Breast epithelium (tissue), 4 donors: ENCODE data around the gene KIAA0040. TPM values are rescaled to one million over a fixed set of nuclear protein-coding genes. Genes with fewer than 3 reads are reported as not detected.

ENCODE experiments used
- DNase-seq, 2 donors: peaks; one replicate each; pipeline ENCODE4 v3.0.0-alpha.2; 2019; ENCODE audit warnings: low spot score in 2 of 2
- H3K27ac ChIP-seq, 2 donors: fragments of 200-600 bp; sonication (generic) in 1 of 2; one replicate each; pipeline ENCODE4 v1.5.1; 2016 to 2019; ENCODE audit warnings: mild to moderate bottlenecking in 1 of 2
- H3K27me3 ChIP-seq, 2 donors: fragments of 200-600 bp; sonication (generic) in 1 of 2; one replicate each; pipeline versions ENCODE4 v1.5.1 to v1.6.0; 2017 to 2019; ENCODE audit warnings: control low read depth in 1 of 2, mild to moderate bottlenecking in 1 of 2
- H3K36me3 ChIP-seq: fragments of 200-600 bp; one replicate; pipeline ENCODE4 v1.5.1; 2019
- H3K4me1 ChIP-seq, 2 donors: fragments of 200-600 bp; sonication (generic); one replicate each; pipeline ENCODE4 v1.5.1; 2016 to 2019; ENCODE audit warnings: control low read depth in 1 of 2
- H3K4me3 ChIP-seq, 3 donors: fragments of 200-600 bp; sonication (generic); 1 replicate in 2 of 3; 2 replicates in 1 of 3; pipeline ENCODE4 v1.5.1; 2016 to 2019; ENCODE audit warnings: mild to moderate bottlenecking in 3 of 3, moderate library complexity in 2 of 3
- H3K9me3 ChIP-seq, 2 donors: fragments of 200-600 bp; sonication (generic) in 1 of 2; one replicate each; pipeline ENCODE4 v1.5.1; 2016 to 2019; ENCODE audit warnings: control low read depth in 1 of 2
- POLR2A ChIP-seq: fragments of 450-650 bp; IDR thresholded peaks from one replicate; pipeline ENCODE4 v1.6.1; 2016; ENCODE audit warnings: antibody characterized with exemption, mild to moderate bottlenecking, moderate library complexity
- POLR2AphosphoS5 ChIP-seq, 3 donors: sonication (generic); formaldehyde crosslinking; IDR thresholded peaks; one replicate each; pipeline ENCODE4 v1.6.1; 2017; ENCODE audit warnings: antibody characterized with exemption in 3 of 3
- intact Hi-C: fragments of 100-400 bp; cut with DNase I; formaldehyde crosslinking; loops from one replicate; pipeline ENCODE4 v1.15.1; 2023; ENCODE audit warnings: low total_unique reads
- total RNA-seq, 3 donors: library from RNA; depleted of rRNA; stranded (reverse); fragments of >200 nt; gene quantifications; one replicate each; pipeline ENCODE4 v1.1.0, GENCODE V29; 2016
- TF ChIP-seq, protein P1 (sequence below), 3 donors: fragments of 450-650 bp; IDR thresholded peaks; one replicate each; pipeline ENCODE4 v1.5.1; 2016 to 2017; ENCODE audit warnings: antibody characterized with exemption in 3 of 3, mild to moderate bottlenecking in 3 of 3, moderate library complexity in 3 of 3

The KIAA0040 gene
- total RNA-seq, 3 donors from 2014 or later: 43.6 to 160 (median 56.9) TPM

- H3K4me1 ChIP-seq: no peaks in the 10 kb centered on the region
These were observed 20.1 kb downstream of the KIAA0040 start for GRCh38 chr1:175172503-175172902.

DNA sequence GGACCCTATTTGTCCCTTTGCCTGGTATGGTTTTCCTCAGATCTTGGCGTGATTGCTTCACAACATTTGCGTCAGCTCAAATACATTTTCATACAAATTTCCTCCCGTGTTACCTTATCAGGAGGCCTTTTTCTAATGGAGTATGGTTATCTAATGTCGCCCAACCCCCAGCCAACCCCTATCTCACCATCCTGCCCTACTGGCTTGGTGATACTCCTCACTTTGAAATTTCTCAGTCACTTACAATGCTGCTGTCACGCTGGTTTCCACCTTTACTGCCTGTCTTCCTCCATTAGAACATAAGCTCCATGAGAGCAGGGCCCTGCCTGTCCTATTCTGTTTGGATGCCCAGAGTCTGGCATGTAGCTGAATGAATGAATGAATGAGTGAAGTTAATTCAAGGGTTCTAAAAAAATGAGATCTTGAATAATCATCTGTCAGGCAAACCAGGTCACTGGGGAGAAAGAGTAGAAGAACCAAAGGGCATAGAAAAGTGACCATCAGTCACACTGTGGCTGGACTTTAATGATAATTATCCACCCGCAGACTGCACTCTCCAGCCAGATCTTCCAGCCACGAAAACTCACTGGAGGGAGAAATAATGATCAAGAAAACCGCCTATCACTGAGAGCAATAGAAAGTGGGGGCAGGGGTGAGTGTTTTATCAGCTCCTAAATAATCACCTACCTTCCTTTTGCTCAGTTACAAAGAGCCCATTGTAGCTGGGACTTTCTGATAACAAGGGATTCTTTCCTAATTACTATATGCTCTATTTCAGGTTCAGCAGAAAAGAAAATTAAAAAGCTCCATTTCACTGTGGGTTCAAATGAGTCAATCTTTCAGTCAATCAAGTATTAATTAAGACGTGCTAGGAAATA, 21.3 kb downstream of the KIAA0040 start:
- H3K9me3 ChIP-seq: no peaks in the 10 kb centered on the region
- no peaks in the 10 kb centered on the region for H3K36me3 ChIP-seq
- TF ChIP-seq POLR2AphosphoS5 (IDR thresholded peaks at IDR 0.05) (no peak), POLR2A (no peak)
- TF ChIP-seq, protein P1, sequence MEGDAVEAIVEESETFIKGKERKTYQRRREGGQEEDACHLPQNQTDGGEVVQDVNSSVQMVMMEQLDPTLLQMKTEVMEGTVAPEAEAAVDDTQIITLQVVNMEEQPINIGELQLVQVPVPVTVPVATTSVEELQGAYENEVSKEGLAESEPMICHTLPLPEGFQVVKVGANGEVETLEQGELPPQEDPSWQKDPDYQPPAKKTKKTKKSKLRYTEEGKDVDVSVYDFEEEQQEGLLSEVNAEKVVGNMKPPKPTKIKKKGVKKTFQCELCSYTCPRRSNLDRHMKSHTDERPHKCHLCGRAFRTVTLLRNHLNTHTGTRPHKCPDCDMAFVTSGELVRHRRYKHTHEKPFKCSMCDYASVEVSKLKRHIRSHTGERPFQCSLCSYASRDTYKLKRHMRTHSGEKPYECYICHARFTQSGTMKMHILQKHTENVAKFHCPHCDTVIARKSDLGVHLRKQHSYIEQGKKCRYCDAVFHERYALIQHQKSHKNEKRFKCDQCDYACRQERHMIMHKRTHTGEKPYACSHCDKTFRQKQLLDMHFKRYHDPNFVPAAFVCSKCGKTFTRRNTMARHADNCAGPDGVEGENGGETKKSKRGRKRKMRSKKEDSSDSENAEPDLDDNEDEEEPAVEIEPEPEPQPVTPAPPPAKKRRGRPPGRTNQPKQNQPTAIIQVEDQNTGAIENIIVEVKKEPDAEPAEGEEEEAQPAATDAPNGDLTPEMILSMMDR (IDR thresholded peaks at IDR 0.05): no peak
- DNase-seq: no peak
- intact Hi-C loops: no loop called here
- no peak overlapping the region for H3K4me3 ChIP-seq
- no peaks in the 10 kb centered on the region for H3K27me3 ChIP-seq
- no peak overlapping the region for H3K27ac ChIP-seq
- H3K4me1 ChIP-seq: no peaks in the 10 kb centered on the region

More at GRCh38 chr1:175172503-175172902, 20.1 kb downstream of the KIAA0040 start:
- Histone ChIP-seq H3K27ac (no peak overlapping the region), H3K27me3 (no peaks in the 10 kb centered on the region), H3K36me3 (no peaks in the 10 kb centered on the region), H3K9me3 (no peaks in the 10 kb centered on the region), H3K4me3 (no peak overlapping the region)
- DNase-seq: no peak
- TF ChIP-seq POLR2A: no peak
- TF ChIP-seq, protein P1 (IDR thresholded peaks at IDR 0.05): no peak
- no peak for TF ChIP-seq POLR2AphosphoS5 (IDR thresholded peaks at IDR 0.05)
- intact Hi-C loops: no loop called here

DNA sequence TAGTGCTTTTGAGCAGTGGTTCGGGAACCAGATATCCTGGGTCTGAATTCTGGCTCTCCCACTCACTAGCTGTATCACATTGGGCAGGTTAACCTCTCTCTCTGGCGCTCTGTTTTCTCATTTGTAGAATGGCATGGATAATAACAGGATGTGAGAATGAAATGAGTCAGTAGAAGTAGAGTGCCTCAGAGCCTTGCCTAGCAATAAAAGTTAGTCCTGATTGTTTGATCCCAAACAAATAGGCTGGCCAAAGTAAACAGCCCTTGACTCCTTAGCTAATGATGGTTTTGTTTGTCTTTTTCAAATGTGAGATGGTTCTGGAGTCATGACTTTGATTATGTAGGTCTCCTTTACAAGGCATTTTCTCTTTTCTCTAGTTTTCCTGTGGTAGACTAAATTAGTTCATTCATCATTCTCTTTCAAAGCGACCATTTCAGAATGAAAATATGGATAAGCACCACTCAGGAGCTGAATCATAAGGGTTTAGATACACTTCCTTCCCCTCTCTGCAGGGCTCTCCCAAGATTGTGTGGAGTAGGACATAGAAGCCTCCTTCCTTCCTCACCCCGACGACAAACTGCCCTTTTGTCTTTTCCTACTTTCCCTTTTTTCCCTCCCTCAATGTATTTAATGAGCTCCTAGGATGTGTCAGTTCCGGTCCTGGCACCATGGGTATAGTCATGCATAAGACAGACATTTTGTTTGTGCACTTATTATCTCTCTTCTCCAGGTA, 23.1 kb downstream of the KIAA0040 start:
- H3K4me1 ChIP-seq: no peaks in the 10 kb centered on the region
- TF ChIP-seq POLR2AphosphoS5 (IDR thresholded peaks at IDR 0.05) (no peak), POLR2A (no peak)
- TF ChIP-seq, protein P1 (IDR thresholded peaks at IDR 0.05): no peak
- no peak overlapping the region for H3K4me3 ChIP-seq
- H3K27ac ChIP-seq: peak overlapping the region in 1 of 2 donors; percentile 69
- H3K9me3 ChIP-seq: no peaks in the 10 kb centered on the region
- intact Hi-C loops: no loop called here
- no peaks in the 10 kb centered on the region for H3K27me3 ChIP-seq
- no peaks in the 10 kb centered on the region for H3K36me3 ChIP-seq
- DNase-seq: no peak

- DNase-seq: no peak
- no peaks in the 10 kb centered on the region for H3K36me3 ChIP-seq
- TF ChIP-seq POLR2AphosphoS5 (IDR thresholded peaks at IDR 0.05) (no peak), POLR2A (no peak)
- TF ChIP-seq, protein P1 (IDR thresholded peaks at IDR 0.05): no peak
- intact Hi-C loops: no loop called here
- no peaks in the 10 kb centered on the region for H3K27me3 ChIP-seq
- H3K27ac ChIP-seq: peak overlapping the region in 1 of 2 donors; percentile 69
- H3K4me3 ChIP-seq: no peak overlapping the region
- H3K4me1 ChIP-seq: no peaks in the 10 kb centered on the region
- H3K9me3 ChIP-seq: no peaks in the 10 kb centered on the region
These were observed 23.8 kb downstream of the KIAA0040 start for GRCh38 chr1:175168782-175169181.

DNA sequence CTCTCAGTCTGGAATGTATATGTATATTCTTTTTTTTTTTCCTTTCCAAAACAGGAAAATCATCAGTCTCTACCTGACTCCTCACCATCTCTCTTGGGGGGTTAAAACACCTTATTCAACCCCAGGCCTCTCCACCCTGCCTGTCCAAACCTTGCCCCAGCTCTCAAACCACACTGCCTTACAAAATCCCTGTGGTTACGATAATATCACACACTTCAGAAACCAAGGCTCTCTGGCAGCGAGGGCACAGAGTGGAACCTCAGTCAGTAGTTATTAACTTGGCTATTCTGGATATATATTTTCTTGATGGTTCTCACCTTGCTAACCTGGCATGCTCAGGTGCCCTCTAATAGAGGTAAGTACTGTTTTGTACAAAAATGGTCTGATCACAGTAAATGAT, 24.7 kb downstream of the KIAA0040 start:
- no peaks in the 10 kb centered on the region for H3K4me1 ChIP-seq
- H3K27me3 ChIP-seq: no peaks in the 10 kb centered on the region
- DNase-seq: no peak
- H3K36me3 ChIP-seq: no peaks in the 10 kb centered on the region
- no peaks in the 10 kb centered on the region for H3K9me3 ChIP-seq
- no peak overlapping the region for H3K4me3 ChIP-seq
- intact Hi-C loops: no loop called here
- TF ChIP-seq POLR2AphosphoS5 (IDR thresholded peaks at IDR 0.05): no peak
- TF ChIP-seq, protein P1 (IDR thresholded peaks at IDR 0.05): no peak
- TF ChIP-seq POLR2A: no peak
- no peak overlapping the region for H3K27ac ChIP-seq
